AG09319 (cell line): ENCODE measurements around the gene DPP8.
"Not testable (repeated sequence)": the region's sequence is repeated elsewhere in the genome, so short reads cannot be mapped to it uniquely, and the experiment has no call there.

Experiments
- DNase-seq: peaks from one replicate; pipeline ENCODE4 v3.0.0-alpha.2; 2010; ENCODE audit warnings: low read depth; ENCODE audit errors: extremely low read depth
- CTCF ChIP-seq: IDR thresholded peaks from 2 replicates; pipeline ENCODE4 v1.5.1; 2011; ENCODE audit warnings: low read depth, mild to moderate bottlenecking, inconsistent platforms, low read length, moderate library complexity

Gene DPP8

GRCh38 chr15:65476903-65477302 is 40.6 kb downstream of the DPP8 start:
- TF ChIP-seq CTCF, result no peak

GRCh38 chr15:65470866-65471265 is 46.6 kb downstream of the DPP8 start:
- no peak for TF ChIP-seq CTCF
- no peak for DNase-seq

More at GRCh38 chr15:65476903-65477302, 40.6 kb downstream of the DPP8 start:
- peak; percentile 63 for DNase-seq

GRCh38 chr15:65468229-65468909 is 49.1 kb downstream of the DPP8 start:
- TF ChIP-seq CTCF, result no peak
- no peak for DNase-seq

GRCh38 chr15:65466901-65467300 is 50.6 kb downstream of the DPP8 start:
- no peak for TF ChIP-seq CTCF
- DNase-seq, result no peak

- DNase-seq, result not testable (repeated sequence)
These were observed 54.4 kb downstream of the DPP8 start for GRCh38 chr15:65463096-65463495.

DNA sequence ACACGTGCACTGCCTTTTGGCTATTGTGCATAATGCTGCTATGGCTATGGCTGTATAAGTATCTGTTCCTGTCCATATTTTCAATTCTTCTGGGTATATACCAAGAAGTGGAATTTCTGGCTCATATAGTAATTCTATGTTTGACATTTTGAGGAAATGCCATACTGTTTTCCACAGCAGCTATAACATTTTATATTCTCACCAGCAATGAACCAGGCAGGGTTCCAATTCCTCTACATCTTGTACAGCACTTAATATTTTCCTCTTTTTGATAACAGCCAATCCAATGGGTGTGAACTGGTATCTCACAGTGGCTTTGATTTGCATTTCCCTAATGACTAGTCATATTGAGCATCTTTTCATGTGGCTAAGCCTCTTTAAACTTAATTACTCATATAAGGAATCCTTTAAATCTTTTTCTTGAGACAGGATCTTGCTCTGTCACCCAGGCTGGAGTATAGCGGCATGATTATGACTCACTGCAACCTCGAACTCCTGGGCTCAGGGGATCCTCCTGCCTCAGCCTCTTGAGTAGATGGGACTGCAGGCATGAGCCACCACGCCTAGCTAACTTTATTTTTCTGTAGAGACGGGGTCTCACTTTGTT is 56.6 kb downstream of the DPP8 start:
- TF ChIP-seq CTCF, result no peak
- DNase-seq, result no peak

DNA sequence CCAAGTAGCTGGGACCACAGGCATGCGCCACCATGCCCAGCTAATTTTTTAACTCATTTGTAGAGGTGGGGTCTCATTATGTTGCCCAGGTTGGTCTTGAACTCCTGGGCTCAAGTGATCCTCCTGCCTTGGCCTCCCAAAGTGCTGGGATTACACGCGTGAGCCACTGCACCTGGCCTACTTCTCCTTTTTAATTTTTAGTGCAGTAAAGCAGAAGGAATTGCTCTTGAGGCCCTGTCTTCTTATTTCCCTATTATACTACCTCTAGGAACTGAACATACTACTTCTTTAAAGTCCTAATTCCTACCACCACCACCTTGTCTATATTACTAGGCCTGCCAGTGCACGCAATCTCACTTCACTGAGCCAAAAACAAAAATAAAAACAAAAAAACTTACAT is 62.2 kb downstream of the DPP8 start:
- not testable (repeated sequence) for DNase-seq

DNA sequence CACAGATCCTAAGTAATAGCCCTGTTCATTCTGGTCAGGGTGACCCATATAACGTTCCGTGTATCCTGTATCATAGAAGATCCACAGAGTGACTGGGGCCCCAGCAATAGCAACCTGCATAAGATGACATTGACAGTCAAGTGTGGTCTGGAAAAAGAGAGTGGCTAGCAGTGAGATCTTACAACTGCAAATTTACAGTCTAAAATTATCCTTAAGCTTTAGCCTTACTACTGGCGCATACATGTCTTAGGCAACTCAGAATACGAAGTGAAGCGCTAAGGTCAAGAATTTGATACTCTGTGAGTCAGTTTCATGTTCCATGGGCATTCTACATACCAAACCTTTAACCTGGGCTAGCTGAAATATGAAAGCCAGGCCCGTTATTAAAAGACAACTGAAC is 65.5 kb downstream of the DPP8 start:
- no peak for DNase-seq
- TF ChIP-seq CTCF, result no peak
